HG03432 (cell line): ENCODE results near the gene BIRC3.
"Not testable (repeated sequence)": the region's sequence is repeated elsewhere in the genome, so short reads cannot be mapped to it uniquely, and the experiment has no call there.

Source experiments
- ATAC-seq: cut with Tn5 transposase; IDR thresholded peaks from one replicate; pipeline ENCODE4 v1.9.1; 2021; ENCODE audit warnings: mild to moderate bottlenecking, moderate library complexity; ENCODE audit not compliant: unreplicated experiment

The BIRC3 gene

GRCh38 chr11:102367364-102367763, 50.1 kb downstream of the BIRC3 start:
- no peak for ATAC-seq

- ATAC-seq, result peak; percentile 100
Observed at GRCh38 chr11:102368472-102368871, 51.2 kb downstream of the BIRC3 start.

GRCh38 chr11:102374633-102375424, 57.5 kb downstream of the BIRC3 start:
- not testable (repeated sequence) for ATAC-seq

GRCh38 chr11:102375720-102376399, 58.6 kb downstream of the BIRC3 start:
- no peak for ATAC-seq

- ATAC-seq, result no peak
Observed at GRCh38 chr11:102377891-102378290, 60.6 kb downstream of the BIRC3 start.

GRCh38 chr11:102378818-102379217, 61.5 kb downstream of the BIRC3 start:
- no peak for ATAC-seq

GRCh38 chr11:102382384-102382783, 65.1 kb downstream of the BIRC3 start:
- ATAC-seq, result no peak

GRCh38 chr11:102383839-102384238, 66.6 kb downstream of the BIRC3 start:
- no peak for ATAC-seq

GRCh38 chr11:102384419-102385079, 67.3 kb downstream of the BIRC3 start:
- no peak for ATAC-seq

GRCh38 chr11:102385085-102386007, 68.1 kb downstream of the BIRC3 start:
- no peak for ATAC-seq

GRCh38 chr11:102386136-102386734, 69.0 kb downstream of the BIRC3 start:
- no peak for ATAC-seq

- no peak for ATAC-seq
Observed at GRCh38 chr11:102387043-102387781, 69.9 kb downstream of the BIRC3 start.
